Fibroblast of lung (primary cell): ENCODE data around the gene TICAM2.

Experiments used
- CTCF ChIP-seq, 2 donors: IDR thresholded peaks in 1 of 2; conservative IDR thresholded peaks in 1 of 2; 1 replicate in 1 of 2; 2 replicates in 1 of 2; pipeline ENCODE4 v1.5.1; 2011 to 2012; ENCODE audit warnings: low read length in 2 of 2, control low read depth in 1 of 2, inconsistent platforms in 1 of 2, low read depth in 1 of 2, mild to moderate bottlenecking in 1 of 2
- EZH2 ChIP-seq: IDR thresholded peaks from 2 replicates; pipeline ENCODE4 v1.5.1; 2012; ENCODE audit warnings: low read length, control low read depth, mild to moderate bottlenecking; ENCODE audit errors: missing control alignments

- TF ChIP-seq CTCF (conservative IDR thresholded peaks at IDR 0.05 in 1 of 2, IDR thresholded peaks at IDR 0.05 in 1 of 2; ENCODE audit: low read depth in 1 of 2, low read length in 2 of 2), result no peak
- no peak for TF ChIP-seq EZH2
These were observed 44.5 kb downstream of the TICAM2 start for GRCh38 chr5:115557667-115558387.
